IMR-90 (cell line): ENCODE data around the gene CADM4. TPM values are rescaled to one million over a fixed set of nuclear protein-coding genes. Genes with fewer than 3 reads are reported as not detected.

Experiments used
- ATAC-seq: fragments of 200-7000 bp; cut with Tn5 transposase; 2 replicates; pipeline ENCODE4 v1.9.1; 2020; ENCODE audit warnings: low read depth, mild to moderate bottlenecking, moderate library complexity
- BruUV-seq: library from RNA; stranded (reverse); fragments of 400-500 nt; replicated peaks from 2 replicates; lab custom pipeline; 2021; lab: Mats Ljungman, UMichigan
- CTCF ChIA-PET: fragments of 300-600 bp; formaldehyde crosslinking; extraction: SDS; loops from one replicate; lab custom pipeline; 2021; ENCODE audit warnings: antibody characterized with exemption; lab: Yijun Ruan, JAX
- POLR2A ChIA-PET: fragments of 300-600 bp; sonication (Branson Sonifier 250); formaldehyde crosslinking; loops from one replicate; lab custom pipeline; 2022; ENCODE audit warnings: antibody characterized with exemption; ENCODE audit not compliant: unreplicated experiment; lab: Charles Lee
- DNase-seq: peaks from one replicate; pipeline ENCODE4 v3.0.0; 2013
- H2AFZ ChIP-seq: replicated peaks from 2 replicates; pipeline ENCODE3; 2013; ENCODE audit warnings: low read length, mild to moderate bottlenecking; ENCODE audit not compliant: poor library complexity
- H2AK5ac ChIP-seq: 2 replicates; pipeline ENCODE4 v1.6.1; 2013; ENCODE audit warnings: low read depth, low read length, inconsistent platforms
- H2AK9ac ChIP-seq: replicated peaks from 2 replicates; pipeline ENCODE3; 2013; ENCODE audit warnings: mild to moderate bottlenecking, low read depth, low read length, moderate library complexity; ENCODE audit not compliant: poor library complexity
- H2BK120ac ChIP-seq: 2 replicates; pipeline ENCODE4 v1.6.1; 2013; ENCODE audit warnings: low read depth, low read length, inconsistent platforms
- H2BK15ac ChIP-seq: 3 replicates; pipeline ENCODE4 v1.6.1; 2013; ENCODE audit warnings: low read depth, low read length, inconsistent platforms
- H2BK20ac ChIP-seq: 2 replicates; pipeline ENCODE4 v1.6.1; 2013; ENCODE audit warnings: low read depth, mild to moderate bottlenecking, inconsistent platforms, low read length, moderate library complexity
- H2BK5ac ChIP-seq: 2 replicates; pipeline ENCODE4 v1.6.1; 2013; ENCODE audit warnings: mild to moderate bottlenecking, low read depth, low read length, inconsistent platforms; ENCODE audit not compliant: poor library complexity, severe bottlenecking
- H3K14ac ChIP-seq: replicated peaks from 2 replicates; pipeline ENCODE4 v1.6.1; 2013; ENCODE audit warnings: low read depth, low read length, inconsistent platforms
- H3K18ac ChIP-seq: 2 replicates; pipeline ENCODE4 v1.6.1; 2013; ENCODE audit warnings: low read depth, low read length, control low read depth
- H3K23ac ChIP-seq: 2 replicates; pipeline ENCODE4 v1.6.1; 2013; ENCODE audit warnings: low read depth, low read length, inconsistent platforms
- H3K27ac ChIP-seq: 2 replicates; pipeline ENCODE4 v1.5.1; 2013; ENCODE audit warnings: mild to moderate bottlenecking, control low read depth, low read length; ENCODE audit not compliant: insufficient read depth
- H3K27me3 ChIP-seq: 2 replicates; pipeline ENCODE4 v1.6.1; 2013; ENCODE audit warnings: low read length; ENCODE audit not compliant: control insufficient read depth, insufficient read depth
- H3K36me3 ChIP-seq: 2 replicates; pipeline ENCODE4 v1.6.1; 2013; ENCODE audit warnings: low read length, mixed read lengths; ENCODE audit not compliant: control insufficient read depth, insufficient read depth
- H3K4ac ChIP-seq: 2 replicates; pipeline ENCODE4 v1.6.1; 2013; ENCODE audit warnings: low read depth, low read length, inconsistent platforms
- H3K4me1 ChIP-seq: 2 replicates; pipeline ENCODE4 v1.6.1; 2013; ENCODE audit warnings: low read length, mixed read lengths; ENCODE audit not compliant: control insufficient read depth, insufficient read depth
- H3K4me2 ChIP-seq: 2 replicates; pipeline ENCODE4 v1.6.1; 2013; ENCODE audit warnings: low read depth, mild to moderate bottlenecking, control low read depth, low read length, moderate library complexity
- H3K4me3 ChIP-seq: 2 replicates; pipeline ENCODE4 v1.5.1; 2013; ENCODE audit warnings: low read depth, mild to moderate bottlenecking, control low read depth, low read length, moderate library complexity; ENCODE audit not compliant: insufficient read depth
- H3K56ac ChIP-seq: 2 replicates; pipeline ENCODE4 v1.6.1; 2013; ENCODE audit warnings: low read length, inconsistent platforms; ENCODE audit not compliant: insufficient read depth; ENCODE audit errors: extremely low read depth
- H3K79me1 ChIP-seq, 2 experiments: 2 replicates each; pipeline ENCODE4 v1.6.1; 2013; ENCODE audit warnings: low read length in 2 of 2, inconsistent platforms in 1 of 2, low read depth in 1 of 2
- H3K9ac ChIP-seq: 2 replicates; pipeline ENCODE4 v1.6.1; 2013; ENCODE audit warnings: low read depth, low read length, control low read depth
- H3K9me1 ChIP-seq: 2 replicates; pipeline ENCODE4 v1.6.1; 2013; ENCODE audit warnings: low read length, inconsistent platforms; ENCODE audit not compliant: insufficient read depth
- H3K9me3 ChIP-seq: 2 replicates; pipeline ENCODE4 v1.6.1; 2013; ENCODE audit warnings: low read length; ENCODE audit not compliant: control insufficient read depth, insufficient read depth
- H4K20me1 ChIP-seq: 2 replicates; pipeline ENCODE4 v1.6.1; 2013; ENCODE audit warnings: low read length, inconsistent platforms; ENCODE audit not compliant: insufficient read depth
- H4K5ac ChIP-seq: 2 replicates; pipeline ENCODE4 v1.6.1; 2013; ENCODE audit warnings: mild to moderate bottlenecking, low read depth, low read length, control low read depth
- H4K8ac ChIP-seq, 2 experiments: 2 replicates each; pipeline ENCODE4 v1.6.1; 2013; ENCODE audit warnings: low read depth in 2 of 2, low read length in 2 of 2, control low read depth in 1 of 2, inconsistent platforms in 1 of 2
- H4K91ac ChIP-seq: 2 replicates; pipeline ENCODE4 v1.6.1; 2013; ENCODE audit warnings: low read depth, low read length, inconsistent platforms; ENCODE audit not compliant: insufficient read depth
- BHLHE40 ChIP-seq: fragments of 150-350 bp; IDR thresholded peaks from 2 replicates; pipeline ENCODE4 v1.6.1; 2016; ENCODE audit warnings: mild to moderate bottlenecking, low read depth, low read length
- CHD1 ChIP-seq: IDR thresholded peaks from 2 replicates; pipeline ENCODE4 v1.6.1; 2012; ENCODE audit warnings: low read depth, low read length, improper control_type of control experiment
- MAFK ChIP-seq: IDR thresholded peaks from 2 replicates; pipeline ENCODE4 v1.6.1; 2012; ENCODE audit warnings: low read depth, low read length, improper control_type of control experiment
- MAZ ChIP-seq: IDR thresholded peaks from 2 replicates; pipeline ENCODE4 v1.6.1; 2012; ENCODE audit warnings: low read depth, mild to moderate bottlenecking, low read length, improper control_type of control experiment, moderate library complexity, borderline replicate concordance
- MXI1 ChIP-seq: IDR thresholded peaks from 2 replicates; pipeline ENCODE4 v1.6.1; 2012; ENCODE audit warnings: low read depth, mild to moderate bottlenecking, low read length, moderate library complexity, borderline replicate concordance
- NFE2L2 ChIP-seq: fragments of 150-350 bp; IDR thresholded peaks from 2 replicates; pipeline ENCODE4 v1.6.1; 2016; ENCODE audit warnings: low read depth, mild to moderate bottlenecking, low read length
- RAD21 ChIP-seq: IDR thresholded peaks from 2 replicates; pipeline ENCODE4 v1.6.1; 2012; ENCODE audit warnings: low read length, improper control_type of control experiment
- RCOR1 ChIP-seq: IDR thresholded peaks from 2 replicates; pipeline ENCODE4 v1.6.1; 2012; ENCODE audit warnings: mild to moderate bottlenecking, low read length, improper control_type of control experiment; ENCODE audit not compliant: insufficient replicate concordance
- RFX5 ChIP-seq: IDR thresholded peaks from 2 replicates; pipeline ENCODE4 v1.8.0; 2012; ENCODE audit warnings: low read depth, mild to moderate bottlenecking, low read length, moderate library complexity
- SMC3 ChIP-seq: fragments of 150-350 bp; IDR thresholded peaks from 2 replicates; pipeline ENCODE4 v1.6.1; 2016; ENCODE audit warnings: low read depth, mild to moderate bottlenecking, antibody characterized with exemption, low read length, moderate library complexity
- WGBS, 2 experiments: methylation state at CpG; one replicate each; pipeline versions ENCODE4 v1.1.5 to v1.1.7; 2013; ENCODE audit warnings: missing lambda C conversion rate in 2 of 2; ENCODE audit not compliant: insufficient read length in 1 of 2; ENCODE audit errors: extremely low coverage in 2 of 2; 5-methylcytosine and 5-hydroxymethylcytosine counted together
- dilution Hi-C: fragments of 300-500 bp; cut with HindIII; formaldehyde crosslinking; loops from one replicate; pipeline ENCODE4 v1.14.3; 2018; ENCODE audit warnings: low sequenced_read_pairs; ENCODE audit not compliant: unreplicated experiment
- in situ Hi-C: fragments of 300-500 bp; cut with MboI; formaldehyde crosslinking; loops from 3 replicates; pipeline ENCODE4 v1.14.3; 2019; ENCODE audit warnings: low sequenced_read_pairs, inconsistent platforms, mixed read lengths
- intact Hi-C: fragments of 100-400 bp; cut with micrococcal nuclease; formaldehyde crosslinking; loops from 2 replicates; pipeline ENCODE4 v1.10.0; 2022
- polyA plus RNA-seq, 3 experiments: library from polyadenylated mRNA; depleted of rRNA; stranded (reverse); fragments of >200 nt; gene quantifications; 2 replicates each; pipeline ENCODE4 v1.2.3, GENCODE V29; 2012; ENCODE audit warnings: low replicate concordance in 1 of 3
- total RNA-seq: library from RNA; depleted of rRNA; stranded (reverse); fragments of >200 nt; gene quantifications from 2 replicates; pipeline ENCODE4 v1.2.3, GENCODE V29; 2012
- TF ChIP-seq, protein P1 (sequence below): fragments of 150-350 bp; IDR thresholded peaks from 2 replicates; pipeline ENCODE4 v1.6.1; 2016; ENCODE audit warnings: low read depth, mild to moderate bottlenecking, low read length, moderate library complexity, borderline replicate concordance
- TF ChIP-seq, protein P2 (sequence below): fragments of 150-350 bp; IDR thresholded peaks from 2 replicates; pipeline ENCODE4 v1.6.1; 2017; ENCODE audit warnings: mild to moderate bottlenecking, antibody characterized with exemption, low read length, low read depth

Gene CADM4
- total and polyA plus RNA-seq, 2 of the 4 experiments (the other 2 are of a cell fraction) = 2.0 to 4.9 TPM

DNA sequence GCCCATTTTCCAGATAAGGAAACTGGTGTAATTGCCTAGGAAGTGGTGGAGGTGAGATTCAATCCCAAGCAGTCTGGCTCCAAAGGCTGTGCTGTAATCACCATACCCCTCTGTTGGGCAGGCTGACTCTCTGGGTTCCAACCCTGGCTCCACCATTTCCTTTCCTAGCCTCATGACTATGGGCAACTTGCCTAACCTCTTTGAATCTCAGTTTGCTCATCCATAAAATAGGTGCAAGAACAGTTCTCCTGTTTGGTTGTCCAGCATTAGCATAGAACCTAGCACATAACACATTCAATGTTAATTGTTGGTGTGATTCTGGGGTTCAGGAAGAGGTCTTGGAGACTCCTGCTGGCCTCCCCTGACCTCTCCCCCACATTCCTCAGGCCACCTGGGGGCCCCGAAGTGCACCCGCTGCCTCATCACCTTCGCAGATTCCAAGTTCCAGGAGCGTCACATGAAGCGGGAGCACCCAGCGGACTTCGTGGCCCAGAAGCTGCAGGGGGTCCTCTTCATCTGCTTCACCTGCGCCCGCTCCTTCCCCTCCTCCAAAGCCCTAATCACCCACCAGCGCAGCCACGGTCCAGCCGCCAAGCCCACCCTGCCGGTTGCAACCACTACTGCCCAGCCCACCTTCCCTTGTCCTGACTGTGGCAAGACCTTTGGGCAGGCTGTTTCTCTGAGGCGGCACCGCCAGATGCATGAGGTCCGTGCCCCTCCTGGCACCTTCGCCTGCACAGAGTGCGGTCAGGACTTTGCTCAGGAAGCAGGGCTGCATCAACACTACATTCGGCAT lies 41.0 kb downstream of the CADM4 start (continued):
- no peak for TF ChIP-seq RFX5

DNA sequence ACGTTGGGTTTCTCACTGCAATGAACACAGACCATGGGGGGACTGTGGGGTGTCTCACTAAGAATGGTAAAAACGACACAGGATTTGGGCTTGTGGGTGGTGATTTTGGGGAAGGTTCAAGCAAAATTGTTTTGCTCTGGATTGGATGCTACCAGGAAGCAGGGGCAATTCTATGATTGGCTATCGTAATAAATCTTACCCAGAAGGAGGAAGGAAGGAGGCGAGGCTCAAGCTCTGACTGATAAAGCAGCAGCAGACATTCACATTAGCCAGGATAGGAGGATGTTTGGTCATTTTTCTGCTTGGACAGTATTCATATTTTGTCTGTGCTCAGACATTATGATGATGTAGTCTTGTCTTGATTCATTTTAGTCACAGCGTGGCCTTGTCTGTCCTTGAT lies 41.8 kb downstream of the CADM4 start:
- no peak overlapping the region for H2AK5ac ChIP-seq
- no peak overlapping the region for H3K18ac ChIP-seq
- peak overlapping the region; percentile 43; the same call in 1 of the 2 replicates for H3K4me2 ChIP-seq
- ChIA-PET POLR2A (no interaction called here), CTCF (no interaction called here)
- no peak overlapping the region for H4K5ac ChIP-seq
- H3K27ac ChIP-seq = no peak overlapping the region
- H3K4ac ChIP-seq = no peak overlapping the region
- no peak overlapping the region for H2BK120ac ChIP-seq
- H3K23ac ChIP-seq = no peak overlapping the region
- dilution Hi-C loops = no loop called here
- H3K56ac ChIP-seq = no peak overlapping the region
- intact Hi-C loops = loop anchor here (1.0 to 2.0 kb wide), 2 partner anchors 55 to 187 kb away; no protein-coding TSS in a partner anchor
- no peak overlapping the region for H2AFZ ChIP-seq
- H2BK15ac ChIP-seq = no peak overlapping the region
- peaks cover 29 to 63% of the 10 kb centered on the region in 2 experiments; a peak in 3 of 4 replicates for H3K79me1 ChIP-seq
- H2BK20ac ChIP-seq = no peak overlapping the region
- no peaks in the 10 kb centered on the region for H4K20me1 ChIP-seq
- peaks cover 9% of the 10 kb centered on the region for H3K4me1 ChIP-seq
- no peak overlapping the region for H3K4me3 ChIP-seq
- no peak overlapping the region for H3K14ac ChIP-seq
- no peaks in the 10 kb centered on the region for H3K9me1 ChIP-seq
- no TSS peak for BruUV-seq
- ATAC-seq (no peak), DNase-seq (no peak)
- peak overlapping the region; percentile 3 for H2AK9ac ChIP-seq
- no peak overlapping the region for H3K9ac ChIP-seq
- H3K36me3 ChIP-seq = peaks cover 24% of the 10 kb centered on the region
- WGBS, 2 experiments = no CpG with 5 or more reads among the region's 5 CpGs
- H2BK5ac ChIP-seq = no peak overlapping the region
- no peak overlapping the region for H4K8ac ChIP-seq
- no peaks in the 10 kb centered on the region for H3K27me3 ChIP-seq
- in situ Hi-C loops = no loop called here
- no peaks in the 10 kb centered on the region for H3K9me3 ChIP-seq
- H4K91ac ChIP-seq = no peak overlapping the region
- no peak for TF ChIP-seq SMC3
- no peak for TF ChIP-seq MAFK
- TF ChIP-seq RFX5 = no peak
- no peak for TF ChIP-seq BHLHE40
- TF ChIP-seq RCOR1 = no peak
- no peak for TF ChIP-seq MXI1
- TF ChIP-seq NFE2L2 = no peak
- TF ChIP-seq, protein P1, sequence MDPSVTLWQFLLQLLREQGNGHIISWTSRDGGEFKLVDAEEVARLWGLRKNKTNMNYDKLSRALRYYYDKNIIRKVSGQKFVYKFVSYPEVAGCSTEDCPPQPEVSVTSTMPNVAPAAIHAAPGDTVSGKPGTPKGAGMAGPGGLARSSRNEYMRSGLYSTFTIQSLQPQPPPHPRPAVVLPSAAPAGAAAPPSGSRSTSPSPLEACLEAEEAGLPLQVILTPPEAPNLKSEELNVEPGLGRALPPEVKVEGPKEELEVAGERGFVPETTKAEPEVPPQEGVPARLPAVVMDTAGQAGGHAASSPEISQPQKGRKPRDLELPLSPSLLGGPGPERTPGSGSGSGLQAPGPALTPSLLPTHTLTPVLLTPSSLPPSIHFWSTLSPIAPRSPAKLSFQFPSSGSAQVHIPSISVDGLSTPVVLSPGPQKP = no peak
- no peak for TF ChIP-seq RAD21
- TF ChIP-seq MAZ = no peak
- TF ChIP-seq, protein P2, sequence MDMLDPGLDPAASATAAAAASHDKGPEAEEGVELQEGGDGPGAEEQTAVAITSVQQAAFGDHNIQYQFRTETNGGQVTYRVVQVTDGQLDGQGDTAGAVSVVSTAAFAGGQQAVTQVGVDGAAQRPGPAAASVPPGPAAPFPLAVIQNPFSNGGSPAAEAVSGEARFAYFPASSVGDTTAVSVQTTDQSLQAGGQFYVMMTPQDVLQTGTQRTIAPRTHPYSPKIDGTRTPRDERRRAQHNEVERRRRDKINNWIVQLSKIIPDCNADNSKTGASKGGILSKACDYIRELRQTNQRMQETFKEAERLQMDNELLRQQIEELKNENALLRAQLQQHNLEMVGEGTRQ = no peak
- TF ChIP-seq CHD1 = no peak
